Epidermal melanocyte (primary cell): ENCODE data around the gene TEX19.
"Not testable (repeated sequence)": the region's sequence is repeated elsewhere in the genome, so short reads cannot be mapped to it uniquely, and the experiment has no call there.

Experiments
- DNase-seq: peaks from one replicate; pipeline ENCODE4 v3.0.0; 2011; ENCODE audit warnings: low spot score; ENCODE audit not compliant: insufficient read length

The TEX19 gene

GRCh38 chr17:82334622-82335394, 24.2 kb upstream of the TEX19 start:
- DNase-seq = peak; percentile 64

GRCh38 chr17:82338858-82339633, 20.0 kb upstream of the TEX19 start:
- DNase-seq = peak; percentile 69

GRCh38 chr17:82339634-82340580, 19.1 kb upstream of the TEX19 start:
- no peak for DNase-seq

- DNase-seq = no peak
Observed at GRCh38 chr17:82342361-82343079, 16.5 kb upstream of the TEX19 start.

GRCh38 chr17:82343560-82343959, 15.5 kb upstream of the TEX19 start:
- DNase-seq = no peak

GRCh38 chr17:82344175-82344907, 14.7 kb upstream of the TEX19 start:
- DNase-seq = no peak

DNA sequence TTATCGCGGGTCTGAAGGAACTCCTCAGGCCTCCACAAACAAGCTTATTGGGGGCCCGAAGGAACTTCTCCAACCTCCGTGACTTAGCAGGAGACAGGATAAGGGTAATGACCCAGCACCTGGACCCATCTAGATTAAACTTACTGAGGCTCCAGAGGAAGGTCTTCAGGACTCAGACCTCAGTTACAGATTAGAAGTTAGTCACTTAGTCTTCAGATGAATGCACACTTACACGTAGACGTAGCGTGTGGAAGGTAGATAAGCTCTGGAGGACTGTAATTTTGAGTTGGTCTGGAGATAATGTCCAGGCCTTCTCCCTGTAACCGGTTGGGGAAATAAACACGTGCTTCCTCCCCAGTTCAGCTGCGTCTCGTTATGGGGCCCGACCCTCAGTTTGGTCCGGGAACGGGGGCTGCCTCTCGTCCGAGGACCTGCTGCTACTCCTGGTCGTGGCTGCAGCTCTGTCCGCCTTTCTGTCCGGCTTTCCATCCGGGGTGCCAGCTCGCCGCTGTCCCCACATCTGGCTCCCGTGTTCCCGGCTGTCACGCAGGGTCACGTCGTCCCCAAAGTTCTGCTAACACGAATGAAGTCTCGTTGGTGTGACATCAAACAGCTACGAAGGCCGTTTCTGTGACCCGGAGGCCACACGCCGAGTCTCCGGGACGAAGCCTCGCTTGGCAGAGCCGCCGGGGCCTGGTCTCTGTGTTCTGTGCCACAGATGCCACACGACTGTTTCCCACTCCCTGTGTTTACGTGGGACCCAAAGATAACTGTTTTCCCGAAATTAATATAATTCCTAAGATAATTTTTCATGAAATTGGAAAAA, 13.7 kb upstream of the TEX19 start:
- no peak for DNase-seq

DNA sequence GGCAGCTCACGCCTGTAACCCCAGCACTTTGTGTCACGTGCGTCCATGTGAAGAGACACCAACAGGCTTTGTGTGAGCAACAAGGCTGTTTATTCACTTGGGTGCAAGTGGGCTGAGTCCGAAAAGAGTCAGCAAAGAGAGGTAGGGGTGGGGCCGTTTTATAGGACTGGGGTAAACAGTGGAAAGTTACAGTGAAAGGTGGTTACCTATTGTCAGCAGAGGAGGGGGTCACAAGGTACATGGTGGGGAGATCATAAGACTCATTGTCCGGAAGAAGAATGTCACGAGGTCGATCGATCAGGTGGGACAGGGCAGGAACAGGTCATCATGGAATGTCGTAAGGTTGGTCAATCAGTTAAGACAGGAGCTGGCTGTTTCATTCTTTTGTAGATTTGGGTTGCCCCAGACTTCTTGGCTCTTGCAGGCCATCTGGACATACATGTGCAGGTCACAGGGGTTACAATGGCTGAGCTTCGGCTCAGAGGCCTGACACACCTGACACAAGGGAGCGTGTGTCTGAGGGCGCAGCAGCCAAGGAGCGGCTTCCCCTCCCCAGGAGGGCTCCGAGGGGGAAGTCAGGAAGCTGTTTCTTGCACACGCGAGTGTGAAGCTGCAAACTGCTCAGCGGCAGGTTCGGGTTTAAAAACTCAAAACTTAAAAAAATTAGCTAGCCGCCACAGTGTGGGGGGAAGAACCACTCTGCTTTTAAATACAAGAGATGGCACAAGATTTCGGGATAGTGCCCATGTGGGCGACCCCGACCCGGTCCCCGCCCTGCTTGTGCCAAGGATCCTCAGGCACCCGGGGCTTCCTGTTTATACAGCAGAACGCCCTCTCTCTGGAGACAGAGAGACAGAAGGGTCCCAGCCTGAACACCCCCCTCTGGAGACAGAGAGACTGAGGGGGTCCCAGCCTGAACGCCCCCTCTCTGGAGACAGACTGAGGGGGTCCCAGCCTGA, 12.4 kb upstream of the TEX19 start:
- DNase-seq = no peak

DNA sequence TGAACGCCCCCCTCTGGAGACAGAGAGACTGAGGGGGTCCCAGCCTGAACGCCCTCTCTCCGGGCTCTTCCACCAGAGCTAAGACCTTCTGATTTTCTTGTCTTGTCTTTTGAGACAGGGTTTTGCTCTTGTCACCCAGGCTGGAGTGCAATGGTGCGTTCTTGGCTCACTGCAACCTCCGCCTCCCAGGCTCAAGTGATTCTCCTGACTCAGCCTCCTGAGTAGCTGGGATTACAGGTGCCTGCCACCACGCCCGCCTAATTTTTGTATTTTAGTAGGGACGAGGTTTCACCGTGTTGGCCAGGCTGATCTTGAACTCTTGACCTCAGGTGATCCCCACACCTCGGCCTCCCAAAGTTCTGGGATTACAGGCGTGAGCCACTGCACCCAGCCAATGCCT, 11.1 kb upstream of the TEX19 start:
- DNase-seq = not testable (repeated sequence)

- no peak for DNase-seq
Observed at GRCh38 chr17:82348434-82348833, 10.6 kb upstream of the TEX19 start.

DNA sequence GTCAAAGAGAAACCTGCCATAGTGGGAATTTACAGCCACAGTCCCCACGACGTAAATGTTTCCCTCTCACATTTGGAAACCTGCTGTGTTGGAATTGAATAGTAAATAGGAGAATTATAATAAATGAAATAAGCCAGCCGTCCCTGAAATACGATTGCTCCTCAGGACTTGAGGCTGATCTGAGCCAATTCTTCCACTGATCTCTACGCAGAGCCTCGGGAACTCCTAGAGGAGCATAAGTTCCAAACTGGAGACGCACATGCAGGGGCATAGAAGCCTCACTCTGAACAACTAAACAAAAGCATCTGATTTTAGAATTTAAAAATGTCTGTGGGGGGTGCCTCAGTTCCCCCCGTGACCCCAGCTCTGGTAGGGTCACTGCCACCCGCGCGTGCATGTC, 10.2 kb upstream of the TEX19 start:
- no peak for DNase-seq

DNA sequence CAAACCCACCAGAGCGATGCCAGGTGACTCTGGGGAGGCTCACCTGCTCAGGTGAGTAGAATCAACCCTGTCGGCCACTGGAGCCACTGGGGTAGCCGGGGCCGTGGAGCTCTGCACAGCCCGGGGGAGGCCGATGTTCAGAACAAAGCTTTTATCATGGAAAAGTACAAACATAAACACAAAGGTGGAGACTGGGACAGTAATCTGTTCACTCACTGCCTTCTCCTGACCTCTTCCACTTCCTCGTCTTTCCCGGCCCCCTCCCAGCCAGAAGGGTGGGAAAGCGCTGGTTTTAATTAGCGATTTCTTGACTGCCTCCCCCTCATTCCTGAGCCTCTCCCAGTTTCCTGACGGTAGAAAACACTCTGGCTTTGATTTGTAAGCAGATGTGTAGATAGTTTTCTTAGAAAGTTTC, 9.8 kb upstream of the TEX19 start:
- peak; percentile 55 for DNase-seq

DNA sequence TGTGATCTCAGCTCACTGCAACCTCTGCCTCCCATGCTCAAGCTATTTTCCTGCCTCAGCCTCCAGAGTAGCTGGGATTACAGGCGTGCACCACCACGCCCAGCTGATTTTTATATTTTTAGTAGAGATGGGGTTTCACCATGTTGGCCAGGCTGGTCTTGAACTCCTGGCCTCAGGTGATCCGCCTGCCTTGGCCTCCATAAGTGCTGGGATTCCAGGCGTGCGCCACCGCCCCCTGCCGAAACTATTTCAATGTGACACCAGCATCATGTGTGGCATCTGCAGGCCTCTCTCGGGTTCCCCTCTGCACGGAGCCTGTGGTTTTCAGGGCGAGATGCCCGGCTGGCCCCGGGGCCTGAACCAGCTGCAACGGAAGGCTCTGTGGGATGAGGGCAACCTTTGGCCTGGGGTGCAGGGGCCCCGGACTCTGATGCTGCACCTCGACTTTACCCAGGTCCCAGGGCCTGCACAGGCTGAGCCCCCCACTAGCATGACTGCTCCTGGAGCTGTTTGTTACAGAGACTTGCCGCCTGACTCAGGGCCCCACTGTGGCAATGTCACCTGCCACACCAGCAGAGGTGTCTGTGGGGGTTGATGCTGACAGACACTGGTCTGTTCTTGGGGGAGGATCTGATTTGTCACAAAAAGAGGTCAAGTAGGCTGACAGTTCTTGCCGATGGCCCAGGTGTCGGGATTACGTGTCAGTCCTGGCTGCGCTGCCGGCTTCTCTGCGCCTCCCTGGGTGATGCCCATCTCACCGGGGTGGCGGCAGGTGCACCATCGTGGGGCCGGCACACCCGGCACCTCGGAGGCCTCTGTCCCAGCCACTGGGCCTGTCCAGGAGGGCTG, 8.6 kb upstream of the TEX19 start:
- DNase-seq = no peak

GRCh38 chr17:82351254-82351712, 7.8 kb upstream of the TEX19 start:
- no peak for DNase-seq

DNA sequence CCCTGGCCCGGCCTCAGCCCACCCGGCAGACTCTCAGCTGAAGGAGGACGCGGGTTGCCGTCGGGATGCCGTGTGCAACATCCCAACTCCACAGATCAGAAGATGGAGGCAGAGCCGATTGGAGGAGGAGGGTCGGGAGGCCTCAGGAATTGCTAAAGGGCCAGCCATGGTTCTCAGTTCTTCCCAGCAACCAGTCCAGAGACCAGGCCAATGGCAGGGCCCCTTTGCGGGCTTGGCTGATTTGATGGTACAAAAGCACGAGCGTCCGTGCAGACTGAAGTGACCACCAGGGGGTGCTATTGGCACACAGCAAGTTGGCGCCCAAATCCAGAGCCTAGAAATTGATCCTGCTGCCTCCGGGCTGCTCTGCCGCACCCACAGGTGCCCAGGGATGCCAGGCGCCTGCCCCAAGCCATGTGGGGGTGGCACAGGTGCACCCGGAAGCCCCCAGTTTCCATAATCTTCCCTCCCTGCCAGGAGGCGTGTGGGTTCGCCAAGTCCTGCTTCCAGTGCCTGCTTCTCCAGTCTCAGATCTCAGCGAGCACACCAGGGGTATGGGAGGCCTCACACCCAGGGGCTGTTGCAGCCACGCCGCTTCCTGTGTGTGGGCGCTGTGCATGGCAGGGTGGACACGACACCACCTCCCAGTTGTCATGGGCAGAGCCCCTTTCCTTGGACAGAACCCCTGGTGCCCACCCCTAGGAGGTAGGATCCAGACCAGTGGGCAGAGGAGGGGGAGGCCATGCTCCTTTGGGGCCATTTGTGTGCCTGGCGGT, 7.1 kb upstream of the TEX19 start:
- peak; percentile 82 for DNase-seq

- no peak for DNase-seq
Observed at GRCh38 chr17:82353484-82353883, 5.6 kb upstream of the TEX19 start.
